K562 (cell line): ENCODE results near the gene VHLL. TPM values are rescaled to one million over a fixed set of nuclear protein-coding genes. Genes with fewer than 3 reads are reported as not detected.

Experiments used
- CEBPG ChIP-seq, 3 experiments: fragments of 200-800 bp in 1 of 3; sonication (Bioruptor generic) in 1 of 3; sonication (generic) in 1 of 3; formaldehyde crosslinking in 1 of 3; IDR thresholded peaks in 2 of 3; conservative IDR thresholded peaks in 1 of 3; 2 replicates each; pipeline versions ENCODE4 v1.6.1 to v1.8.0; 2016 to 2022; ENCODE audit warnings: missing compliant biosample characterization in 2 of 3, missing genetic modification characterization in 2 of 3, mild to moderate bottlenecking in 1 of 3, missing genetic modification reagents in 1 of 3
- CTCFL ChIP-seq: IDR thresholded peaks from 2 replicates; pipeline ENCODE4 v1.6.1; 2011; ENCODE audit warnings: borderline replicate concordance, low read depth, mild to moderate bottlenecking, moderate library complexity, low read length; ENCODE audit not compliant: insufficient read depth, poor library complexity, severe bottlenecking
- EP300 ChIP-seq: IDR thresholded peaks from 2 replicates; pipeline ENCODE4 v1.6.1; 2012; ENCODE audit warnings: low read length, improper control_type of control experiment
- FOSL1 ChIP-seq: fragments of 200-800 bp; sonication (Bioruptor generic); conservative IDR thresholded peaks from 2 replicates; pipeline ENCODE4 v1.6.1; 2016; ENCODE audit warnings: missing genetic modification characterization, missing compliant biosample characterization
- IRF2 ChIP-seq: sonication (generic); formaldehyde crosslinking; IDR thresholded peaks from 2 replicates; pipeline ENCODE4 v1.8.1; 2022; ENCODE audit warnings: mild to moderate bottlenecking, missing genetic modification reagents
- ZNF449 ChIP-seq: fragments of 250-450 bp; sonication (Bioruptor Pico); IDR thresholded peaks from 2 replicates; pipeline ENCODE4 v1.8.0; 2022; ENCODE audit warnings: moderate library complexity, mild to moderate bottlenecking, inconsistent platforms
- ZNF589 ChIP-seq: fragments of 200-800 bp; sonication (Bioruptor generic); IDR thresholded peaks from 2 replicates; pipeline ENCODE4 v1.6.1; 2016; ENCODE audit warnings: low read depth, missing genetic modification characterization, missing compliant biosample characterization
- polyA plus RNA-seq, 8 experiments: library from polyadenylated mRNA; depleted of rRNA in 4 of 8; stranded (reverse) in 5 of 8; unstranded in 3 of 8; fragments of >200 nt; fragmentation: Nextera tagmentation in 2 of 8; fragmentation: Illumina TruSeq in 1 of 8; extraction: Ambion mirVana in 2 of 8; extraction: Trizol in 1 of 8; gene quantifications; 2 replicates each; pipeline versions ENCODE4 v1.2.1 to v1.2.3, GENCODE V29; 2011 to 2014; ENCODE audit warnings: inconsistent platforms in 1 of 8, missing spikeins in 1 of 8
- total RNA-seq, 7 experiments: library from RNA; depleted of rRNA in 6 of 7; stranded (reverse); fragments of >200 nt in 6 of 7; fragmentation: Illumina TruSeq in 2 of 7; extraction: Trizol in 2 of 7; gene quantifications; 2 replicates each; pipeline versions ENCODE4 v1.2.1 to v1.2.3, GENCODE V29; 2011 to 2021; ENCODE audit warnings: low replicate concordance in 1 of 7

The VHLL gene
- total and polyA plus RNA-seq, 9 of the 15 experiments (the other 6 are each of a cell fraction or from before 2014, with no cell fraction given), result not detected

- no peak for TF ChIP-seq CTCFL
- TF ChIP-seq FOSL1 (tag), result no peak
- TF ChIP-seq IRF2 (CRISPR knock-in tag), result no peak
- no peak for TF ChIP-seq CEBPG (CRISPR knock-in tag; IDR thresholded peaks at IDR 0.05)
- TF ChIP-seq CEBPG (tag; conservative IDR thresholded peaks at IDR 0.05 in 1 of 2, IDR thresholded peaks at IDR 0.05 in 1 of 2), result no peak
- no peak for TF ChIP-seq EP300
- TF ChIP-seq ZNF449 (CRISPR knock-in tag), result no peak
- no peak for TF ChIP-seq ZNF589
- TF ChIP-seq, all 486 proteins: peak for 0
Measured at GRCh38 chr1:156268336-156268735, 30.8 kb downstream of the VHLL start (continued).
